Right atrium auricular region (tissue), 2 donors: ENCODE data around the gene SLC12A3. TPM values are rescaled to one million over a fixed set of nuclear protein-coding genes. Genes with fewer than 3 reads are reported as not detected.

Source experiments
- DNase-seq: peaks from one replicate; pipeline ENCODE4 v3.0.0-alpha.2; 2019; ENCODE audit warnings: low spot score
- H3K27ac ChIP-seq, 2 donors: fragments of 200-600 bp; sonication (generic); 1 replicate in 1 of 2; 2 replicates in 1 of 2; pipeline ENCODE4 v1.5.1; 2016 to 2019
- H3K27me3 ChIP-seq, 2 donors: fragments of 200-600 bp; sonication (generic); one replicate each; pipeline versions ENCODE4 v1.5.1 to v1.6.0; 2017 to 2019
- H3K36me3 ChIP-seq: fragments of 200-600 bp; sonication (generic); one replicate; pipeline ENCODE4 v1.5.1; 2016
- H3K4me1 ChIP-seq, 2 donors: fragments of 200-600 bp; sonication (generic); one replicate each; pipeline versions ENCODE4 v1.5.1 to v1.6.0; 2017 to 2019
- H3K4me3 ChIP-seq, 2 donors: fragments of 200-600 bp; sonication (generic); 1 replicate in 1 of 2; 2 replicates in 1 of 2; pipeline ENCODE4 v1.5.1; 2017 to 2019; ENCODE audit warnings: mild to moderate bottlenecking in 1 of 2, moderate library complexity in 1 of 2
- H3K9me3 ChIP-seq, 2 donors: fragments of 200-600 bp; sonication (generic); one replicate each; pipeline ENCODE4 v1.5.1; 2019
- CTCF ChIP-seq, 2 donors: fragments of 200-600 bp; sonication (generic); IDR thresholded peaks; one replicate each; pipeline ENCODE4 v1.5.1; 2019; ENCODE audit warnings: antibody characterized with exemption in 2 of 2
- total RNA-seq, 2 donors: library from RNA; depleted of rRNA; stranded (reverse); fragments of >200 nt; gene quantifications; one replicate each; pipeline ENCODE4 v1.1.0, GENCODE V29; 2016

The SLC12A3 gene
- total RNA-seq, 2 donors from 2014 or later = not detected

DNA sequence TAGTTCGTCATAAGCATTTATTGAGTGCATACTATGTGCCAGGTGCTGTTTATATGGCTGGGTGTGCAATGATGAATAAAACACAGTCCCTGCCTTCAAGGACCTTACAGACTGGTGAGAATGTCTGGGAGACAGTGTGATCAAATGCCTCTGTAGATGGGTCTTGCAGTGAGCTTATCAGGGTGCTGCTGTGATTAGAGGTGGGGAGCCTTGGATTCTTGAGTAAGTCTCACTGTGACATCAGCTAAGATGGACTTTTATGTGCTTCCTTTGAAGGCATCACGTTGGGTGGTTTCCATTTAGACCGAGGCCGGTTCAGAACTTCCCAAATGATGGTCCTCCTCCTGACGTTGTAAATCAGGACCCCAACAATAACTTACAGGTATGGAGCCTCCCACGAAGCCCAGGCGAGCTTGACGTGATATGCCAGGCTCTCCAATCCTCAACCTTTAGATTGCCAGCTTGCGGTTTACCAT is 76.9 kb downstream of the SLC12A3 start:
- H3K9me3 ChIP-seq = no peaks in the 10 kb centered on the region
- H3K27ac ChIP-seq = no peak overlapping the region
- no peaks in the 10 kb centered on the region for H3K4me1 ChIP-seq
- H3K27me3 ChIP-seq = no peaks in the 10 kb centered on the region
- H3K4me3 ChIP-seq = no peak overlapping the region
- DNase-seq = no peak
- no peak for TF ChIP-seq CTCF (IDR thresholded peaks at IDR 0.05)
- H3K36me3 ChIP-seq = peaks cover 94% of the 10 kb centered on the region

DNA sequence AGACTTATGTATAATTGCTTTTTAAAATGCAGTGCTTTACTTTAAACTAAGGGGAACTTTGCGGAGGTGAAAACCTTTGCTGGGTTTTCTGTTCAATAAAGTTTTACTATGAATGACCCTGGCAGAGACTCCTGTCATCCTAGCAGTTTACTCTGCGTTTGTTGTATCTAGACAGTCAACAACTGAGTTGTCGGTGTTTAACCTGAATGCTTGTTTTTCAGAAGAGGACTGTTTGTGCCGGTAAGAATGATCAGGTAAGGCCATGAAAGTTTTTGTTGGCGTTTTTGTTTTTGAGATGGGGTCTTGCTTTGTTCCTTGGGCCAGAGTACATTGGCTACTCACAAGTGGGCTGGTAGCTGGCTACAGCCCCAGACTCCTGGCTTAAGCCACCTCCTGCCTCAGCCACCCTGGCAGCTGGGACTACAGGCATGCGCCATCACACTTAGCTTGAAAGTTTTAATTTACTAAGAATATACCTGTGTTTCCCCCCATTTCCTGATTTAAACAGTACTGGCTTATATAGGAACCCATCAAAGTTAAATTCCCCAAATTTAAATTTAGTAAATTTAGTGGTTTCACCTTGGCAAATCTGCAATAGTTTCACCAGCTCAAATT is 78.9 kb downstream of the SLC12A3 start:
- no peaks in the 10 kb centered on the region for H3K4me1 ChIP-seq
- DNase-seq = no peak
- no peak for TF ChIP-seq CTCF (IDR thresholded peaks at IDR 0.05)
- no peak overlapping the region for H3K27ac ChIP-seq
- H3K4me3 ChIP-seq = no peak overlapping the region
- H3K9me3 ChIP-seq = no peaks in the 10 kb centered on the region
- H3K36me3 ChIP-seq = peaks cover 74% of the 10 kb centered on the region
- H3K27me3 ChIP-seq = no peaks in the 10 kb centered on the region

GRCh38 chr16:56944954-56945839 is 80.2 kb downstream of the SLC12A3 start:
- no peak for DNase-seq
- Histone ChIP-seq H3K27ac (no peak overlapping the region), H3K9me3 (no peaks in the 10 kb centered on the region), H3K4me3 (no peak overlapping the region), H3K4me1 (no peaks in the 10 kb centered on the region), H3K36me3 (peaks cover 61% of the 10 kb centered on the region), H3K27me3 (no peaks in the 10 kb centered on the region)
- no peak for TF ChIP-seq CTCF (IDR thresholded peaks at IDR 0.05)

DNA sequence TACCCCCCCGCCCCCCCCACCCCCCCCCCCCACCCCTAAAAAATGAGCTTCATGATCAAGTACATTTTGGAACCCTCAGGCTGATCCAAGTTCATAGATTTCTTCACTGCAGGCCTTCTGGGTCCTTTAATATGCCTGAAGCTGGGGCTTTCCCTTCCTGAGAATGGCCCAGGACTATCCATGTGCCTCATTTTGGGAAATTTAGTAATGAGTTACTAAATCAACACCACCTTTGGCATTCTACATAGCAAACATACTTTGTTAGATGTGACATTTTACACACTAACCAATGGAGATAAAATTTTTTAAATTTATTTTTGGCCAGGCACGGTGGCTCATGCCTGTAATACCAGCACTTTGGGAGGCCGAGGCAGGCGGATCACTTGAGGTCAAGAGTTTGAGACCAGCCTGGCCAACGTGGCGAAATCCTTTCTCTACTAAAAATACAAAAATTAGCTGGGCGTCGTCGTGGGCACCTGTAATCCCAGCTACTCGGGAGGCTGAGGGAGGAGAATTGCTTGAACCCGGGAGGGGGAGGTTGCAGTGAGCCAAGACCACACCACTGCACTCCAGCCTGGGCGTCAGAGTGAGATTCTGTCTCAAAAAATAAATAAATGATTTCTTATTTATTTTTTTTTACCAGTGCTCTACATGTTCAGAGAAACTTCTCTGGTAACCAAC is 81.0 kb downstream of the SLC12A3 start:
- Histone ChIP-seq H3K4me1 (no peaks in the 10 kb centered on the region), H3K36me3 (peaks cover 53% of the 10 kb centered on the region), H3K27me3 (no peaks in the 10 kb centered on the region), H3K27ac (no peak overlapping the region), H3K4me3 (no peak overlapping the region), H3K9me3 (no peaks in the 10 kb centered on the region)
- DNase-seq = no peak
- no peak for TF ChIP-seq CTCF (IDR thresholded peaks at IDR 0.05)

DNA sequence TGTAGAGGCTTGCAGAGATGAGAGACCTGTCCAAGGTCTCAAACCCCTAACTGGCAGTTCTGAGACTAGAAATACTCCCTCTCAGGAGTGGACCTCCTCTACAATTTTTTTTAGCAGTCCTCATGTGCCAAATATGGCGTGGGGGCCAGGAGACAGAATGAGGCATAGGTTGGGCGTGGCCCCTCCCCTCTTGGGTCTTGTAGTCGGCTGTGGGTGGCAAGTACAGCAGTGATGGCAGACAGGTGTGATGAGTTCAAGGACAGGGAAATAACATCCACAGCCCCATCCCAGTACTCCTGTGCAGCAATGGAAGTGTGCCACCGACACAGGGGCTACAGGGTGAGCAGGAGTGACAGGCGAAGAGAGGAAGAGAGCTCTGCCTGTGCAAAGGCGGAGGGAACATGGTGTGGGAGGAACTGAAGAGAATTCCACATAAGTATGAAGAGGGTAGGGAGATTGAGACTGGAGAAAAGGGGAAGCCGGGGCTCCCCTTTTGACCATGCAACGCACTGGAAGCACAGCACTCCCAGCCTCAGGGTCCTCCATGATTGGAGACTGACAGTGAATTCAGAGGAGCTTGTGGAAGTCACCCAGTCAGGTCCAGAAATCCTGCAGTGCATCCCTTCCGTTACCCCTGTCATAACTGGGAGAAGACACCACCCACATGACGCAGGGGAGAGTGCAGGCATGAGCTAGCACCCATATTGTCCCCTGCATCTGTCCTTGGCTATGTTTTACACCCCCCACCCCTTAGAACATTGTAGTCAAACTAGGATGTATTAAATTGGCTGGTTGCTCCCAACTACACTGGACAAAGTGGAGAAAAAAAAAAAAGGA is 82.0 kb downstream of the SLC12A3 start:
- no peak overlapping the region for H3K27ac ChIP-seq
- H3K9me3 ChIP-seq = no peaks in the 10 kb centered on the region
- peaks cover 43% of the 10 kb centered on the region for H3K36me3 ChIP-seq

More for the DNA sequence above, 82.0 kb downstream of the SLC12A3 start:
- Histone ChIP-seq H3K27me3 (no peaks in the 10 kb centered on the region), H3K4me1 (no peaks in the 10 kb centered on the region), H3K4me3 (no peak overlapping the region)
- no peak for TF ChIP-seq CTCF (IDR thresholded peaks at IDR 0.05)
- no peak for DNase-seq
